Hepatocyte (in vitro differentiated cells): Measurements from ENCODE around the gene USP24. TPM values are rescaled to one million over a fixed set of nuclear protein-coding genes. Genes with fewer than 3 reads are reported as not detected.

Source experiments
- DNase-seq: peaks from one replicate; pipeline ENCODE4 v3.0.0-alpha.2; 2016; ENCODE audit warnings: low spot score
- H2AFZ ChIP-seq: fragments of 200-600 bp; sonication (generic); 2 replicates; pipeline ENCODE4 v1.6.0; 2016; ENCODE audit warnings: antibody characterized with exemption, mild to moderate bottlenecking
- H3K27ac ChIP-seq: fragments of 200-600 bp; sonication (generic); 2 replicates; pipeline ENCODE4 v1.5.1; 2016; ENCODE audit warnings: mild to moderate bottlenecking
- H3K27me3 ChIP-seq: fragments of 200-600 bp; sonication (generic); 2 replicates; pipeline ENCODE4 v1.6.1; 2016
- H3K36me3 ChIP-seq: fragments of 200-600 bp; sonication (generic); replicated peaks from 2 replicates; pipeline ENCODE4 v1.5.1; 2016; ENCODE audit warnings: low read depth; ENCODE audit not compliant: insufficient read depth
- H3K4me1 ChIP-seq: fragments of 200-600 bp; sonication (generic); 2 replicates; pipeline ENCODE4 v1.5.1; 2016; ENCODE audit warnings: mild to moderate bottlenecking, moderate library complexity; ENCODE audit not compliant: insufficient read depth
- H3K4me2 ChIP-seq: fragments of 200-600 bp; sonication (generic); 2 replicates; pipeline ENCODE4 v1.6.0; 2016
- H3K4me3 ChIP-seq: fragments of 200-600 bp; sonication (generic); 2 replicates; pipeline ENCODE4 v1.5.1; 2016; ENCODE audit warnings: mild to moderate bottlenecking
- H3K79me2 ChIP-seq: fragments of 200-600 bp; sonication (generic); 2 replicates; pipeline ENCODE4 v1.6.0; 2017; ENCODE audit warnings: mild to moderate bottlenecking
- H3K9me2 ChIP-seq: fragments of 200-600 bp; sonication (generic); replicated peaks from 2 replicates; pipeline ENCODE4 v1.6.0; 2017; ENCODE audit warnings: mild to moderate bottlenecking; ENCODE audit not compliant: insufficient read depth
- H3K9me3 ChIP-seq: fragments of 200-600 bp; sonication (generic); 2 replicates; pipeline ENCODE4 v1.5.1; 2016; ENCODE audit warnings: low read depth, mild to moderate bottlenecking
- H4K20me1 ChIP-seq: fragments of 200-600 bp; sonication (generic); 2 replicates; pipeline ENCODE4 v1.6.0; 2016; ENCODE audit warnings: mild to moderate bottlenecking; ENCODE audit not compliant: insufficient read depth, poor library complexity, severe bottlenecking
- CTCF ChIP-seq: fragments of 200-600 bp; sonication (generic); IDR thresholded peaks from 2 replicates; pipeline ENCODE4 v1.5.1; 2016; ENCODE audit warnings: antibody characterized with exemption, mild to moderate bottlenecking; ENCODE audit not compliant: poor library complexity
- EZH2 ChIP-seq: fragments of 200-600 bp; sonication (generic); IDR thresholded peaks from 2 replicates; pipeline ENCODE4 v1.6.1; 2016; ENCODE audit warnings: antibody characterized with exemption, mild to moderate bottlenecking, borderline replicate concordance
- EZH2phosphoT487 ChIP-seq: fragments of 200-600 bp; sonication (generic); IDR thresholded peaks from one replicate; pipeline ENCODE4 v1.6.1; 2018; ENCODE audit warnings: antibody characterized with exemption, mild to moderate bottlenecking, low read depth, moderate library complexity; ENCODE audit not compliant: unreplicated experiment, severe bottlenecking
- WGBS: methylation state at CpG from one replicate; pipeline ENCODE4 v1.1.6; 2016; ENCODE audit warnings: low lambda C conversion rate; ENCODE audit errors: missing lambda C conversion rate; 5-methylcytosine and 5-hydroxymethylcytosine counted together
- polyA plus RNA-seq: library from polyadenylated mRNA; unstranded; fragments of >200 nt; fragmentation: Nextera tagmentation; extraction: Ambion mirVana; gene quantifications from 2 replicates; pipeline ENCODE4 v1.2.1, GENCODE V29; 2016
- total RNA-seq: library from RNA; depleted of rRNA; stranded (reverse); fragments of >200 nt; gene quantifications from 2 replicates; pipeline ENCODE4 v1.2.3, GENCODE V29; 2014

The USP24 gene
- total and polyA plus RNA-seq, 2 experiments from 2014 or later, result 9.3 to 41.9 TPM

DNA sequence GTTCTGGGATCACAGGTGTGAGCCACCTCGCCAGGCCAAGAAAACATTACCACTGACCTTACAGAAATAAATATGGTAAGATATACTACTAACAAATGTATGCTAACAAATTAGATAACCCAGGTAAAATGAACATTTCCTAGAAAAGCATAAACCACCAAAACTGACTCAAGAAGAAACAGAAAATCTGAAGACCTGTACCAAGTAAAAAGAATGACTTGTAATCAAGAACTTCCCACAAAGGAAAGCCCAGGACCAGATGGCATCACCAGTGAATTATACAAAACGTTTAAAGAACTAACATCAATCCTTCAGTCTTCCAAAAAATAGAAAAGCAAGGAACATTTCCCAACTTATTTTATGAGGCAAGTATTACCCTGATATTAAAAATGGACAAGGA, 29.3 kb downstream of the USP24 start:
- Histone ChIP-seq H3K4me1 (no peaks in the 10 kb centered on the region), H3K9me2 (no peaks in the 10 kb centered on the region), H3K36me3 (no peaks in the 10 kb centered on the region), H3K9me3 (peaks cover 7% of the 10 kb centered on the region), H3K4me3 (no peak overlapping the region), H2AFZ (no peak overlapping the region), H3K27ac (no peak overlapping the region), H4K20me1 (peaks cover 26% of the 10 kb centered on the region), H3K27me3 (no peaks in the 10 kb centered on the region), H3K4me2 (no peak overlapping the region), H3K79me2 (peaks cover 95% of the 10 kb centered on the region)
- no peak for TF ChIP-seq EZH2
- no peak for TF ChIP-seq CTCF
- no peak for TF ChIP-seq EZH2phosphoT487
- 95% methylated on average over 2 of the region's 2 CpGs for WGBS
- DNase-seq, result no peak

DNA sequence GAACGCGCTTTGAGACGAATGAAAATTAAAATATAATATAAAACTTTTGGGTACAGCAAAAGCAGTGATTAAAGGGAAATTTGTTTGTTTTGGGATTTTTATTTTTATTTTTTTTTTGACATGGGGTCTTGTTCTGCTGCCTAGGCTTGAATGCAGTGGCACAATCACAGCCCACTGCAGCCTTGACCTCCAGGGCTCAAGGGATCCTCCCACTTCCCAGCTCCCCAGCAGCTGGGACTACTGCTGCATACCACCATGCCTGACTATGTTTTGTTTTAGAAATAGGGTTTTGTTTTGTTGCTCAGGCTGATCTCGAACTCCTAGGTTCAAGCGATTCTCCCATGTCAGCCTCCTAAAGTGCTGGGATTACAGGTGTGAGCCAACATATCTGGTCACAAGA, 30.3 kb downstream of the USP24 start:
- no peaks in the 10 kb centered on the region for H3K4me1 ChIP-seq
- no peak overlapping the region for H3K4me2 ChIP-seq
- H2AFZ ChIP-seq, result no peak overlapping the region
- H3K27me3 ChIP-seq, result no peaks in the 10 kb centered on the region
- peaks cover 7% of the 10 kb centered on the region for H3K9me3 ChIP-seq
- no peak for TF ChIP-seq CTCF
- no peak for TF ChIP-seq EZH2
- TF ChIP-seq EZH2phosphoT487, result no peak
- H3K9me2 ChIP-seq, result no peaks in the 10 kb centered on the region
- H3K79me2 ChIP-seq, result peaks cover 98% of the 10 kb centered on the region
- peaks cover 36% of the 10 kb centered on the region for H4K20me1 ChIP-seq
- H3K27ac ChIP-seq, result no peak overlapping the region
- 100% methylated on average over 5 of the region's 5 CpGs for WGBS
- H3K36me3 ChIP-seq, result no peaks in the 10 kb centered on the region
- no peak overlapping the region for H3K4me3 ChIP-seq
- no peak for DNase-seq

DNA sequence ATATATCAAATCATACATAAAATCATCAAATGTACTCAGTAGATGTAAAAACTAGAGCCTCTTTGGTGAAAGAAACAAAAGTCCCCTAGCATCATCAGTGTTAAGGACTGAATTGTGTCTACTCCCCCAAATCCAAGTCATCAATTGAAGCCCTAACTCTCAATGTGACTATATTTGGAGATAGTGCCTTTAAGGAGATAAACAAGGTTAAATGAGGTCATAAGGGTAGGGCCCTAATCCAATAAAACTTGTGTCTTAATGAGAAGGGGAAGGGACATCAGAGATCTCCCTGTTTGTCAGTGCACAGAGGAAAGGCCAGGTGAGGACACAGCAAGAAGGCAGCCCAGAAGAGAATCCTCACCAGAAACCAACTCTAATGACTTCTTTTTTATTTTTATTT, 33.5 kb downstream of the USP24 start:
- H3K4me3 ChIP-seq, result no peak overlapping the region
- no peak overlapping the region for H3K4me2 ChIP-seq
- H3K27ac ChIP-seq, result no peak overlapping the region
- H4K20me1 ChIP-seq, result peaks cover 40% of the 10 kb centered on the region
- TF ChIP-seq EZH2phosphoT487, result no peak
- TF ChIP-seq EZH2, result no peak
- no peak for TF ChIP-seq CTCF
- H3K9me3 ChIP-seq, result peaks cover 7% of the 10 kb centered on the region
- H3K79me2 ChIP-seq, result peaks cover 91% of the 10 kb centered on the region
- no peaks in the 10 kb centered on the region for H3K27me3 ChIP-seq
- no peak overlapping the region for H2AFZ ChIP-seq
- no peaks in the 10 kb centered on the region for H3K36me3 ChIP-seq
- H3K9me2 ChIP-seq, result no peaks in the 10 kb centered on the region
- no peak for DNase-seq
- H3K4me1 ChIP-seq, result no peaks in the 10 kb centered on the region

GRCh38 chr1:55180075-55180670, 35.0 kb downstream of the USP24 start:
- H3K27me3 ChIP-seq, result no peaks in the 10 kb centered on the region
- no peak overlapping the region for H3K4me3 ChIP-seq
- no peak overlapping the region for H2AFZ ChIP-seq
- H3K9me2 ChIP-seq, result no peaks in the 10 kb centered on the region
- H3K4me1 ChIP-seq, result no peaks in the 10 kb centered on the region
- H3K9me3 ChIP-seq, result peaks cover 7% of the 10 kb centered on the region
- no peak for TF ChIP-seq CTCF
- 92% methylated on average over 5 of the region's 5 CpGs for whole genome bisulfite sequencing
- H3K36me3 ChIP-seq, result no peaks in the 10 kb centered on the region
- H3K79me2 ChIP-seq, result peaks cover 76% of the 10 kb centered on the region
- no peak for DNase-seq
- peaks cover 29% of the 10 kb centered on the region for H4K20me1 ChIP-seq
- H3K4me2 ChIP-seq, result no peak overlapping the region
- H3K27ac ChIP-seq, result no peak overlapping the region
